Measurements from ENCODE around the gene RBM26.

RBM26 gene

DNA sequence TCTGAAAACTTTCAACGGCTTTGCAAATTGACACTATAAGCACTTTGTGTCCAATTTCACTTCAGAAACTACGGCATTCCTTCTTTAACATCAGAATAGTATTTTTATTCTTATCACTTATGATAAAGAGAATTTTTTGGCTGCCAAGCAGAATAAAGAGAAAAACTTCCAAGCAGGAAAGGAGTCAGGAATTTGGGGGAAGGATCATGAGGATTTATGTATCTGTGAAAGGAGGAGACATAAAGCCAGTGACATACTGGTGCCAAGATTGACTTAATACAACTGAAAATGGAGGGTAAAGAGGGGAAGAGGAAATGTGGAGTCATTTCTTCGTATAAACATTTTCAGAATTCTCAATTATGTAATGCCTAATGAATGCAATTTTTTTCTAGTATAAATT lies 94.7 kb downstream of the RBM26 start:
- no peaks in the 10 kb centered on the region for H3K27me3 ChIP-seq
- H3K4me1 ChIP-seq, result peaks cover 10% of the 10 kb centered on the region
- no peaks in the 10 kb centered on the region for H3K9me3 ChIP-seq
- no peak for TF ChIP-seq CTCF (IDR thresholded peaks at IDR 0.05; ENCODE audit: low read depth, low read length)
- DNase-seq, result no peak
- H3K36me3 ChIP-seq, result no peaks in the 10 kb centered on the region
- H3K4me3 ChIP-seq (ENCODE audit: low read depth, low read length), result no peak overlapping the region

DNA sequence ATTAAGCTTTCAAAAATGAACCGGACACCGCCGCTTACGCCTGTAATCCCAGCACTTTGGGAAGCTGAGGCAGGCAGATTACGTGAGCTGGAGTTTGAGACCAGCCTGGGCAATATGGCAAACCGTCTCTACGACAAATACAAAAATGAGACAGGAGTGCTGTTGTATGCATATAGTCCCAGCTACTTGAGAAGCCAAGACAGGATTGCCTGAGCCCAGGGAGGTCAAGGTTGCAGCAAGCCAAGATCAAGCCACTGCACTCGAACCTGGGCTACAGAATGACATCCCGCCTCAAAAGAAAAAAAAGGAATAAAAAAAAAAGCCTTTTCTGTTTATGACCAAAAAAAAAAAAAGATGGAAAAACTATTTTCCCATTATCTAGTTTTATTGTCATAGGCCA lies 96.4 kb downstream of the RBM26 start:
- no peak for DNase-seq
- Histone ChIP-seq H3K9me3 (no peaks in the 10 kb centered on the region), H3K4me1 (peaks cover 9% of the 10 kb centered on the region), H3K36me3 (no peaks in the 10 kb centered on the region), H3K4me3 (ENCODE audit: low read depth, low read length) (no peak overlapping the region), H3K27me3 (no peaks in the 10 kb centered on the region)
- TF ChIP-seq CTCF (IDR thresholded peaks at IDR 0.05; ENCODE audit: low read depth, low read length), result no peak

GRCh38 chr13:79307866-79308298 lies 98.2 kb downstream of the RBM26 start:
- Histone ChIP-seq H3K4me3 (ENCODE audit: low read depth, low read length) (no peak overlapping the region), H3K4me1 (peaks cover 5% of the 10 kb centered on the region; the same call in 1 of the 2 replicates), H3K9me3 (no peaks in the 10 kb centered on the region), H3K36me3 (no peaks in the 10 kb centered on the region), H3K27me3 (no peaks in the 10 kb centered on the region)
- DNase-seq, result no peak
- TF ChIP-seq CTCF (IDR thresholded peaks at IDR 0.05; ENCODE audit: low read depth, low read length), result no peak

DNA sequence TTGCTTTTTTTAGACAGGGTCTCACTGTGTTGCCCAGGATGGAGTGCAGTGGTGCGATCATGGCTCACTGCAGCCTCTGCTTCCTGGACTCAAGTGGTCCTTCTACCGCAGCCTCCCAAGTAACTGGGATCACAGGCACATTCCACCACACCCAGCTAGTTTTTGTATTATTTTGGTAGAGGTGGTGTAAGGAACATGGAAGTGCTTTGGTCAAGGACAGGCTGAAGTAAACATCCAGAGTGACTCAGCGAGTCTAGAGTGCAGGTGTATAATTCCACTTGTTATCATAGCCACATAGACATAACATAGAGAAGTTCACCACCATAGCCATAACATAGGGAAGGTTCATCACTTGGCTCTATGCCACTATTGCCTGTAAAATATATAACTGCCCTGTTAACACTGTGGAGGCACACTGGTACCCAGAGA lies 98.6 kb downstream of the RBM26 start:
- no peak for DNase-seq
- H3K27me3 ChIP-seq, result no peaks in the 10 kb centered on the region
- H3K4me1 ChIP-seq, result peaks cover 5% of the 10 kb centered on the region; the same call in 1 of the 2 replicates
- no peak overlapping the region for H3K4me3 ChIP-seq (ENCODE audit: low read depth, low read length)
- H3K9me3 ChIP-seq, result no peaks in the 10 kb centered on the region
- H3K36me3 ChIP-seq, result no peaks in the 10 kb centered on the region
- no peak for TF ChIP-seq CTCF (IDR thresholded peaks at IDR 0.05; ENCODE audit: low read depth, low read length)

DNA sequence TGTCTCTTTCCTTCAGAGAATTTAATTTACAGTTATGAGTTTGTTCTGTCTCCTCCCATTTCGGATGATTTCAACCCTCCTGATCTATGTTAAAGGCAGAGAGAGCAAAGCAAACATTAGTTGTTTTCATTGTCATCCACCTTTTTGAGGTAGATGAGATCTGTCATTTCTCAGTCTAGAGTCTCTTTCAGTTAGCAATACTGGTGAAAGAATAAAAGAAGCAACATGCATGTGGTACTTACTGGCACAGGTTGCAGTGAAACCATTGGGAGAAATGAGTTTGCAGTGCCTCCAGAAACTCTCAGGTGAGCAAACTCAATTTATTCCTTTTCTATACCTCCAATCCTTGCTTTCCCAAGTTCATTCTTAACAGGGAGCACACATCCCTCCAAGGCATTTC lies 99.4 kb downstream of the RBM26 start:
- no peak for TF ChIP-seq CTCF (IDR thresholded peaks at IDR 0.05; ENCODE audit: low read depth, low read length)
- H3K4me1 ChIP-seq, result peaks cover 5% of the 10 kb centered on the region; the same call in 1 of the 2 replicates
- no peaks in the 10 kb centered on the region for H3K27me3 ChIP-seq
- H3K36me3 ChIP-seq, result no peaks in the 10 kb centered on the region
- no peak overlapping the region for H3K4me3 ChIP-seq (ENCODE audit: low read depth, low read length)
- no peak for DNase-seq
- H3K9me3 ChIP-seq, result no peaks in the 10 kb centered on the region

DNA sequence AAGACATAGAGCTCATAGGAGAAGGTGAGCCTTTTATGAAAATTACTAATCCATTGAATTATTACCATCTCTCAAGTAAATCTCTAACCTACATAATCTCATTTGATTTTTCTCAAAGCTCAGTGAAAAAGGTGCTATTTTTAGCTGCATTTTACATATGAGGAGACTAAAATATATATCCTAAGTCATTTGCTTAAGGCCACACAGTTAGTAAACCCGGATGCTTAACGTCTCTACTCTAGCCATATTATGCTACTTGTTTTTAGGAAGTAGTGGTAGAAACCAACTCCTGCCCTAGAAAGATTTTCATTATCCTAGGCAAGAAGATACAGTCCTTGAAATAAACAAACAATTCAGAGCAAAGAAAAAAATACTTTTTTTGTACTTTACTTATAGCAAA lies 108.9 kb downstream of the RBM26 start:
- no peaks in the 10 kb centered on the region for H3K36me3 ChIP-seq
- no peak for TF ChIP-seq CTCF (IDR thresholded peaks at IDR 0.05; ENCODE audit: low read depth, low read length)
- H3K9me3 ChIP-seq, result peaks cover 2% of the 10 kb centered on the region; the same call in 1 of the 2 replicates
- DNase-seq, result no peak
- no peaks in the 10 kb centered on the region for H3K27me3 ChIP-seq
- no peaks in the 10 kb centered on the region; the same call in 1 of the 2 replicates for H3K4me1 ChIP-seq
- no peak overlapping the region for H3K4me3 ChIP-seq (ENCODE audit: low read depth, low read length)

All from BE2C (cell line).